ENCODE measurements around the gene SPATA7.
A peak's percentile ranks its signal among the peaks of the same experiment; 100 is the strongest.

SPATA7 gene

DNA sequence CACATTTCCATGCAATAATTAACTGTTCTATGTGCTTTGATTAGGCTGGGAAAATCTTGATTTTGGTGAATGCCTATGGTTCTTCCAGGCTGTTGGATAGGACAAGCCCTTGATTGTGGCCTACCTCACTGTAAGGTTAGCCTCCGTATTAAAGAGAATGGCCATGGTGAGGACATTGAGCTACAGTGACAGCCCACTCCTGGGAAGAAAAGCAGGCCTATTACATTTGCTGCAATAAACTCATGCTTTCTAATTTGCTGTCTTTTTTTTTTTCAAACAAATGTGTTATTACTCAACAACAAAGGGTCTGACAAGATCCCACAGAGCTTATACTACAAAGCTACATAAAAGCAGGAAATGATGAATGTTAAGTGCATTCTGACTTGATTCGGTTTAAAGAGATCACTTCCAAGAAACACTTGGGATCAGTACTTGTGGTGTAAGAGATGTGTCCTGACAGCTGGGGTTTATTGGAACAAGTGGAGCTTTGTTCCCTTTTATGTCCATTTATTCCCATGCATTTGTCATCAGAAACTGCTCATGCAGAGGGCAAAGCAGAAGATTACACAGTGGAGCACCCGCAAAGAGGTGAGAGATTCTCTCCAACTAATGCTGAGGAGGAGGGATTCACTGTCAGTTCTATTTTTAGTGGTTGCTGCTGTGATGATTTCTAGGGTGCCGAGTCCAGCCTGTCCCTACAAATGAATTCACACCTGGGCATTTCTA, 33.3 kb upstream of the SPATA7 start:
- DNase-seq (ENCODE audit: low read depth) = peak; percentile 6
- no peak overlapping the region for H3K4me3 ChIP-seq (ENCODE audit: control insufficient read depth, low read depth, low read length)
- TF ChIP-seq, protein P1, sequence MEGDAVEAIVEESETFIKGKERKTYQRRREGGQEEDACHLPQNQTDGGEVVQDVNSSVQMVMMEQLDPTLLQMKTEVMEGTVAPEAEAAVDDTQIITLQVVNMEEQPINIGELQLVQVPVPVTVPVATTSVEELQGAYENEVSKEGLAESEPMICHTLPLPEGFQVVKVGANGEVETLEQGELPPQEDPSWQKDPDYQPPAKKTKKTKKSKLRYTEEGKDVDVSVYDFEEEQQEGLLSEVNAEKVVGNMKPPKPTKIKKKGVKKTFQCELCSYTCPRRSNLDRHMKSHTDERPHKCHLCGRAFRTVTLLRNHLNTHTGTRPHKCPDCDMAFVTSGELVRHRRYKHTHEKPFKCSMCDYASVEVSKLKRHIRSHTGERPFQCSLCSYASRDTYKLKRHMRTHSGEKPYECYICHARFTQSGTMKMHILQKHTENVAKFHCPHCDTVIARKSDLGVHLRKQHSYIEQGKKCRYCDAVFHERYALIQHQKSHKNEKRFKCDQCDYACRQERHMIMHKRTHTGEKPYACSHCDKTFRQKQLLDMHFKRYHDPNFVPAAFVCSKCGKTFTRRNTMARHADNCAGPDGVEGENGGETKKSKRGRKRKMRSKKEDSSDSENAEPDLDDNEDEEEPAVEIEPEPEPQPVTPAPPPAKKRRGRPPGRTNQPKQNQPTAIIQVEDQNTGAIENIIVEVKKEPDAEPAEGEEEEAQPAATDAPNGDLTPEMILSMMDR (conservative IDR thresholded peaks at IDR 0.05; ENCODE audit: control insufficient read depth, insufficient read depth, low read depth, low read length) = no peak

DNA sequence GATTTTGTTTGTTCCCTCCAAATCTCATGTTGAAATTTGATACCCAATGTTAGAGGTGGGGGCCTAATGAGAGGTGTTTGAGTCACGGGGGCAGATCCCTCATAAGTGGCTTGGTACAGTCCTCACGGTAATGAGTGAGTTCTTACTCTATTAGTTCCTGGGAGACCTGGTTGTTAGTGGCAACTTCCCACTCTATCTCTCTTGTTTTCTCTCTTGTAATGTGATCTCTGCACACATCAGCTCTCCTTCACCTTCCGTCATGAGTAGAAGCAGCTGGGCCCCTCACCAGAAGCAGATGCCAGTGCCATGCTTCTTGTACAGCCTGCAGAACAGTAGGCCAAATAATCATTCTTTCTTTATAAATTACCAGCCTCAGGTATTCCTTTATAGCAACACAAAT, 32.8 kb upstream of the SPATA7 start:
- TF ChIP-seq, protein P1 (conservative IDR thresholded peaks at IDR 0.05; ENCODE audit: control insufficient read depth, insufficient read depth, low read depth, low read length) = no peak
- DNase-seq (ENCODE audit: low read depth) = no peak
- no peak overlapping the region for H3K4me3 ChIP-seq (ENCODE audit: control insufficient read depth, low read depth, low read length)

DNA sequence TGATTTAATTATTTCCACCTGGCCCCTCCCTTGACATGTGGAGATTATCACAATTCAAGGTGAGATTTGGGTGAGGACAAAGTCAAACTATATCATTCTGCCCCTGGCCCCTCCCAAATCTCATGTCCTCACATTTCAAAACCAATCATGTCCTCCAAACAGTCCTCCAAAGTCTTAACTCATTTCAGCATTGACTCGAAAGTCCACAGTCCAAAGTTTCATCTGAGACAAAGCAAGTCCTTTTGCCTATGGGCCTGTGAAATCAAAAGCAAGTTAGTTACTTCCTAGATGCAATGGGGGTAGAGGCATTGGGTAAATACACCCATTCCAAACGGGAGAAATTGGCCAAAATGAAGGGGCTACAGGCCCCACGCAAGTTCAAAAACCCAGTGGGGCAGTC, 31.1 kb upstream of the SPATA7 start:
- no peak for DNase-seq (ENCODE audit: low read depth)
- TF ChIP-seq, protein P1 (conservative IDR thresholded peaks at IDR 0.05; ENCODE audit: control insufficient read depth, insufficient read depth, low read depth, low read length) = no peak
- no peak overlapping the region for H3K4me3 ChIP-seq (ENCODE audit: control insufficient read depth, low read depth, low read length)

DNA sequence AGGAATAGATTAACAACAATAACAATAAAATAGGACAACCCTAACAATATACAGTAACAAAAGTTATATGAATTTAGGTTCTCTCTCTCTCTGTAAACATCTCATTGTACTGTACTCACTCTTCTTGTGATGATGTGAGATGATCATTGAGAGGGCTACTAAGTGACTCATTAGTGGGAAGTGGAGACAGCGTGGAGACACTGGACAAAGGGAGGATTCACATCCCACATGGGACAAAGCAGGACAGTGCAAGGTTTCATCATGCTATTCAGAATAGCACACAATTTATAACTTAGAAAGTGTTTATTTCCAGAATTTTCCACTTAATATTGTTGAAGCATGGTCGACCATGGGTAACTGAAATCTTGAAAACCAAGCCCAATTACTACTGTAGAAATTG, 26.0 kb upstream of the SPATA7 start:
- TF ChIP-seq, protein P1 (conservative IDR thresholded peaks at IDR 0.05; ENCODE audit: control insufficient read depth, insufficient read depth, low read depth, low read length) = no peak
- no peak for DNase-seq (ENCODE audit: low read depth)
- H3K4me3 ChIP-seq (ENCODE audit: control insufficient read depth, low read depth, low read length) = no peak overlapping the region

DNA sequence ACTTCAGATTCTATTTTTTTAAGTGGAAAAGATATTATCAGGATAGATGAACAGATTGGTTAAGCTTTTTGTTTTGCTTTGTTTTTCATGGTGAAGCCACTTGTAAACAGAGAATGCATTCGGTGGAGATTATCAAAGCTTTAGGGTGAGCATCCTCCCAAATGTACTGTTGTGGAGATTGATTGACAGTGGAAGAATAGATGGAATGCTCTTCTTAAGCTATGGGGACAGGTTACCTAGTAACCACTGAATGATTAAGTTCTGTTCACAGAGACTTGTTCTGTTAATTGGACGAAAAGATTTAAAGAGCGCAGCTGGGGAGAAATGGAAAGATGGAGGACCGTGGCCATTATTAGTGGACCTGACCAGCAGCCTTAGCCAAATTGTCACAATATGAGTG, 21.8 kb upstream of the SPATA7 start:
- TF ChIP-seq, protein P1 (conservative IDR thresholded peaks at IDR 0.05; ENCODE audit: control insufficient read depth, insufficient read depth, low read depth, low read length) = no peak
- no peak for DNase-seq (ENCODE audit: low read depth)
- H3K4me3 ChIP-seq (ENCODE audit: control insufficient read depth, low read depth, low read length) = no peak overlapping the region

DNA sequence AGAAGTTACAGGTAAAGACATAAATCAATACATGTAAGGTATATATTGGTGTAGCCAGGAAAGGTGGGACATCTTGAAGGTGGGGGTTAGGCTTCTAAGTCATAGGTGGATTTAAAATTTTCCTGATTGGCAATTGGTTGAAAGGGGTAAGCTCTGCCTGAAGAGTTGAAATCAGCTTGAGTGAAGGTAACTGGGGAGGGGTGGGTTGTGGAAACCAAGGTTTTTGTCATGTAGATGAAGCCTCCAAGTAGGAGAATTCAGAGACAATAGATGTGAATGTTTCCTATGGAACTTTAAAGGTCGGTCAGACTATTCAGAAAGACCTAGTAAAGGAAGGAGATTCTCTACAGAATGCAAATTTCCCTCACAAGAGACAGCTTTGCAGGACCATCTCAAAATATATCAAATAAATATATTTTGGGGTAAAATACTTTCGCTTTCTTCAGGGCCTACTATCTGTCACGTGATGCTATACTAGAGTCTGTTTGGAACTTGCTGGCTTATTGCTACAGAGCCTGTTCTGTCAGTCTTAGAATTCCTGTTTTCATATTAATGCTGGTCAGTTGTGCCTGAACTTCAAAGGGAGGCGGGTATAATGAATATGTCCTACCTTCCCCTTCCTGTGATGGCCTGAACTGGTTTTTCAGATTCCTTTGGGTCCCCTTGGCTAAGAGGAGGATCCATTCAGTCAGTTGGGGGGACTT, 20.6 kb upstream of the SPATA7 start:
- TF ChIP-seq, protein P1 (conservative IDR thresholded peaks at IDR 0.05; ENCODE audit: control insufficient read depth, insufficient read depth, low read depth, low read length) = no peak
- no peak overlapping the region for H3K4me3 ChIP-seq (ENCODE audit: control insufficient read depth, low read depth, low read length)
- DNase-seq (ENCODE audit: low read depth) = no peak

All from fibroblast of mammary gland (primary cell).